WI38 (cell line): ENCODE data around the gene SORL1.

Experiments
- H3K4me3 ChIP-seq: 2 replicates; pipeline ENCODE4 v1.5.1; 2011; ENCODE audit warnings: low read depth, mild to moderate bottlenecking, control low read depth, low read length
- TF ChIP-seq, protein P1 (sequence below): IDR thresholded peaks from 2 replicates; pipeline ENCODE4 v1.5.1; 2012; ENCODE audit warnings: low read depth, mild to moderate bottlenecking, control low read depth, low read length

Gene SORL1

DNA sequence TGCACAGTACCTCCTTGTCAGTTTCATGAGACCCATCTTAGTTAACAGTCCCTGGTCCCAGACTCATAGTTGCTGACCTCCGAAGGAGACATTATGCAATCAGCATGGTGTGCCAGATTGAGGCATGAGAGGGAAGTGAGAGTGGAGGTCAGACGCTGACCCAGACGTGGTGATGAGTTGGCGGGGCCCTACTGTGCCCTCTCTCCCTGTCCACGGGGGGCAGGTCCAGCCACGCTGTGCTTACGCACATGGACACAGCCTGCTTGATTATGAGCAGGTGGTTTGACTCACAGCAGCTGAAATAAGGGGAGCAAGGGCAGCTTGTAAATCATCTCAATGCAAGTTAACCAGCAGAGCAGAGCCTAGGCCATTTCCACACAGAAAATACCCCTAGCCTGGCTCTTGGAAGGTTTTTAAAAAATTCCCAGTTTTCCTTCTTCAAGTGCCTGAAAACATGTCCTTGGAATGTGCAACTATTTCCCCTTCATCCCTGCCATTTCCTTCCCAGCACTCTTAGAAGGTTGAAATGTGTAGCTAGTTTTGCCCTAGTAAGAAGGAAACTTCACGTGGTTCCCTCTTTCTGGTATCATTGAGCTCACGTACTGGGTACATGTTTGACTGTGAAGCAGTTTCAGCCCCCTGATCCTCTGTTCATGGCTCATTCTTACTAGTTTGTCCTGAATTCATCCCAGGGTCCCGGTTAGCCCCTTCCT, 123.3 kb downstream of the SORL1 start:
- TF ChIP-seq, protein P1, sequence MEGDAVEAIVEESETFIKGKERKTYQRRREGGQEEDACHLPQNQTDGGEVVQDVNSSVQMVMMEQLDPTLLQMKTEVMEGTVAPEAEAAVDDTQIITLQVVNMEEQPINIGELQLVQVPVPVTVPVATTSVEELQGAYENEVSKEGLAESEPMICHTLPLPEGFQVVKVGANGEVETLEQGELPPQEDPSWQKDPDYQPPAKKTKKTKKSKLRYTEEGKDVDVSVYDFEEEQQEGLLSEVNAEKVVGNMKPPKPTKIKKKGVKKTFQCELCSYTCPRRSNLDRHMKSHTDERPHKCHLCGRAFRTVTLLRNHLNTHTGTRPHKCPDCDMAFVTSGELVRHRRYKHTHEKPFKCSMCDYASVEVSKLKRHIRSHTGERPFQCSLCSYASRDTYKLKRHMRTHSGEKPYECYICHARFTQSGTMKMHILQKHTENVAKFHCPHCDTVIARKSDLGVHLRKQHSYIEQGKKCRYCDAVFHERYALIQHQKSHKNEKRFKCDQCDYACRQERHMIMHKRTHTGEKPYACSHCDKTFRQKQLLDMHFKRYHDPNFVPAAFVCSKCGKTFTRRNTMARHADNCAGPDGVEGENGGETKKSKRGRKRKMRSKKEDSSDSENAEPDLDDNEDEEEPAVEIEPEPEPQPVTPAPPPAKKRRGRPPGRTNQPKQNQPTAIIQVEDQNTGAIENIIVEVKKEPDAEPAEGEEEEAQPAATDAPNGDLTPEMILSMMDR: no peak
- no peak overlapping the region for H3K4me3 ChIP-seq

GRCh38 chr11:121575963-121576290, 123.8 kb downstream of the SORL1 start:
- H3K4me3 ChIP-seq: no peak overlapping the region
- TF ChIP-seq, protein P1: no peak

DNA sequence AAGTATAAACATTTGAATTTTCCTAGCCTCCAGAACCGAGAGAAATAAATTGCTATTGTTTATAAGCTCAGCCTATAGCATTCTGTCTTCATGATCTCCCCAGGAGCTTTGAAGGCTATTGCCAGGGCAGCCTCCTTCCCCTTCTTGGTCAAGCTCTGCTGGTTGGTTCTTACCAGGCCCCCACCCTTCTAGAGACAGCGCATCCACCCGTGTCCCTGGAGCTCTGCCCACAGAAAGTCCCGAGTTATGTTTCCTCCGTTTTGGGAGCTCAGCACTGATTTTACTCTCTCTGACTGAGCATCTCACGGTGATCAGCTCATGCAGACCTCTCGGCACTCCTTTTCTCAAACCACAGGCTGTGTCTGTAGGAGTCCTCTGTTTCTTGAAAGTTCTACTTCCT, 124.4 kb downstream of the SORL1 start:
- H3K4me3 ChIP-seq: no peak overlapping the region
- TF ChIP-seq, protein P1: no peak

DNA sequence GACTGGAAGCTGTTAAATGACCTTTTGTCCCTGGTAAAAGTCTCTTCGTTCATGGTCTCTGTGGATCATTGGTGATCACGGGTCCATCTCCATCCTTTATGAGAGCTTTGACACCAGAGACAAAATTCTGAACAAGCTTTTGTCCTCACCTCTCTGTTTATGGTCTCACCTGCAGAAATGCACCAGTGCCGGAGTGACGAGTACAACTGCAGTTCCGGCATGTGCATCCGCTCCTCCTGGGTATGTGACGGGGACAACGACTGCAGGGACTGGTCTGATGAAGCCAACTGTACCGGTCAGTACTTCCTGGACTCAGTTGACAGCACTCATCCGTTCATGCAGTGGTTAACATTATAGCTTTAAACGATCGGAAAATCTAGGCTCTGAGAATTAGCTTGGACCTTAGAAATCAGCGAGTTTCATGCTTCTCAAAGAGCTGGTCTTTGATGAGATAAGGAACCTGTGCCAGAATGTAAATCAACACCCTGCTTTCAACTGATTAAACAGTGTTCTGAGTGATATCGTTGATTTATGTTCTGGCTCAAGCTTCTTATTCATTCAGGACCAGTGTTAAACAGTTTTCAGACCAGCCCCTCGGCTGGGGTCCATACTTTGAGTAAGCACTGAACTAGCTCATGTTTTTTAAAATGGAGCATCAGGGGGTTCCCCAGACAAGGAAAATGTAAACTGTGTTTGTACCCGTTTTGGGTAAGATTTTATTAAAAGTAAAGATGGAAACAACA, 125.2 kb downstream of the SORL1 start:
- TF ChIP-seq, protein P1: no peak
- no peak overlapping the region for H3K4me3 ChIP-seq

GRCh38 chr11:121578251-121578976, 126.3 kb downstream of the SORL1 start:
- TF ChIP-seq, protein P1: no peak
- no peak overlapping the region for H3K4me3 ChIP-seq

DNA sequence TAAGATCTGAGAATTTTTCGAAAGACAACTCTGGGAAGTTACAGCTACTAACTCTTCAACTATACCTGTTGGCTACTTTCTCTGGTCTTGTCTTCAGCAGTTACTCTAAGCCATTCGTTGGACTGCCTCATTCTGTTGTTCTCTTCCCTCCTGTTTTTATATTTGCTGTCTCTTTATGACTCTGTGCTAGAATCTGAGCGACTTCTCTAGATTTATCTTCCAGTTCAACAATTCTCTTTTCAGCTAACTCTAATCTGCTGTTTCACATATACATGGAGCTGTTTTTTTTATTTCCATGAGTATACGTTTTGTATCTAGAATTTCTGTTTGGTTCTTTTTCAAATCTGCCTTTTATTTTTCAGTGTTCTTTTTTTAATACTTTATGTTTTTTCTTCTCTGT, 128.0 kb downstream of the SORL1 start:
- H3K4me3 ChIP-seq: no peak overlapping the region
- TF ChIP-seq, protein P1: no peak

GRCh38 chr11:121581607-121582006, 129.5 kb downstream of the SORL1 start:
- TF ChIP-seq, protein P1: no peak
- H3K4me3 ChIP-seq: no peak overlapping the region
